ENCODE measurements around the gene STAT6.
A peak's percentile ranks its signal among the peaks of the same experiment; 100 is the strongest.
"Not testable (repeated sequence)": the region's sequence is repeated elsewhere in the genome, so short reads cannot be mapped to it uniquely, and the experiment has no call there.

Gene STAT6

GRCh38 chr12:57088354-57089270, 22.6 kb downstream of the STAT6 start, which contains the start of gene NAB2:
TSS of gene NAB2 (plus strand) at chr12:57089114. CDS start at chr12:57089272, 158 bp downstream.
- peak; percentile 82 for DNase-seq (ENCODE audit: insufficient read length, low spot score)
- peak; percentile 71 for FAIRE-seq

- FAIRE-seq (no peak), DNase-seq (ENCODE audit: insufficient read length, low spot score) (peak; percentile 85)
These were observed 23.3 kb downstream of the STAT6 start for GRCh38 chr12:57087691-57088353.

GRCh38 chr12:57087010-57087690, 24.0 kb downstream of the STAT6 start:
- peak; percentile 77 for DNase-seq (ENCODE audit: insufficient read length, low spot score)
- no peak for FAIRE-seq

- FAIRE-seq, result no peak
- peak; percentile 69 for DNase-seq (ENCODE audit: insufficient read length, low spot score)
These were observed 24.6 kb downstream of the STAT6 start for GRCh38 chr12:57086493-57087009.

GRCh38 chr12:57085999-57086492, 25.1 kb downstream of the STAT6 start:
- no peak for DNase-seq (ENCODE audit: insufficient read length, low spot score)
- no peak for FAIRE-seq

GRCh38 chr12:57080855-57081254, 30.3 kb downstream of the STAT6 start:
- DNase-seq (ENCODE audit: insufficient read length, low spot score), result no peak
- FAIRE-seq, result no peak

- DNase-seq (ENCODE audit: insufficient read length, low spot score) (no peak), FAIRE-seq (no peak)
These were observed 31.3 kb downstream of the STAT6 start for GRCh38 chr12:57079821-57080220.

- peak; percentile 97 for DNase-seq (ENCODE audit: insufficient read length, low spot score)
- FAIRE-seq, result peak; percentile 77
These were observed 32.4 kb downstream of the STAT6 start, which contains the start of gene NEMP1 for GRCh38 chr12:57078519-57079404. TSS of gene NEMP1 (minus strand) at chr12:57078791. CDS start at chr12:57078745, 46 bp downstream.

GRCh38 chr12:57073566-57074450, 37.4 kb downstream of the STAT6 start:
- DNase-seq (ENCODE audit: insufficient read length, low spot score); FAIRE-seq: not testable (repeated sequence)

GRCh38 chr12:57072661-57073060, 38.5 kb downstream of the STAT6 start:
- FAIRE-seq (no peak), DNase-seq (ENCODE audit: insufficient read length, low spot score) (no peak)

GRCh38 chr12:57069523-57069922, 41.6 kb downstream of the STAT6 start:
- no peak for FAIRE-seq

GRCh38 chr12:57066245-57066644, 44.9 kb downstream of the STAT6 start:
- no peak for FAIRE-seq
- DNase-seq (ENCODE audit: insufficient read length, low spot score), result no peak

More at GRCh38 chr12:57069523-57069922, 41.6 kb downstream of the STAT6 start:
- DNase-seq (ENCODE audit: insufficient read length, low spot score), result no peak

GRCh38 chr12:57063991-57064685, 47.0 kb downstream of the STAT6 start:
- DNase-seq (ENCODE audit: insufficient read length, low spot score), result no peak
- FAIRE-seq, result no peak

GRCh38 chr12:57058454-57058853, 52.7 kb downstream of the STAT6 start:
- DNase-seq (ENCODE audit: insufficient read length, low spot score), result no peak
- no peak for FAIRE-seq

GRCh38 chr12:57057067-57057751, 54.0 kb downstream of the STAT6 start:
- DNase-seq (ENCODE audit: insufficient read length, low spot score) (no peak), FAIRE-seq (no peak)

GRCh38 chr12:57055824-57056223, 55.3 kb downstream of the STAT6 start:
- DNase-seq (ENCODE audit: insufficient read length, low spot score), result no peak
- no peak for FAIRE-seq

- FAIRE-seq; DNase-seq (ENCODE audit: insufficient read length, low spot score): not testable (repeated sequence)
These were observed 57.3 kb downstream of the STAT6 start for GRCh38 chr12:57053901-57054300.

Measured in HTR-8/SVneo (cell line).